Measurements from ENCODE around the gene CLMP.

Gene CLMP

GRCh38 chr11:123235656-123236261 lies 40.7 kb upstream of the CLMP start:
- TF ChIP-seq CTCF (IDR thresholded peaks at IDR 0.05; ENCODE audit: borderline replicate concordance, insufficient read depth, low read depth, low read length) = no peak
- H3K4me3 ChIP-seq (ENCODE audit: low read depth, low read length) = no peak overlapping the region

GRCh38 chr11:123235117-123235655 lies 40.1 kb upstream of the CLMP start:
- peak; percentile 55 for TF ChIP-seq CTCF (IDR thresholded peaks at IDR 0.05; ENCODE audit: borderline replicate concordance, insufficient read depth, low read depth, low read length)
- H3K4me3 ChIP-seq (ENCODE audit: low read depth, low read length) = no peak overlapping the region

- no peak for TF ChIP-seq CTCF (IDR thresholded peaks at IDR 0.05; ENCODE audit: borderline replicate concordance, insufficient read depth, low read depth, low read length)
- H3K4me3 ChIP-seq (ENCODE audit: low read depth, low read length) = no peak overlapping the region
Measured at GRCh38 chr11:123233975-123234334, 38.9 kb upstream of the CLMP start.

DNA sequence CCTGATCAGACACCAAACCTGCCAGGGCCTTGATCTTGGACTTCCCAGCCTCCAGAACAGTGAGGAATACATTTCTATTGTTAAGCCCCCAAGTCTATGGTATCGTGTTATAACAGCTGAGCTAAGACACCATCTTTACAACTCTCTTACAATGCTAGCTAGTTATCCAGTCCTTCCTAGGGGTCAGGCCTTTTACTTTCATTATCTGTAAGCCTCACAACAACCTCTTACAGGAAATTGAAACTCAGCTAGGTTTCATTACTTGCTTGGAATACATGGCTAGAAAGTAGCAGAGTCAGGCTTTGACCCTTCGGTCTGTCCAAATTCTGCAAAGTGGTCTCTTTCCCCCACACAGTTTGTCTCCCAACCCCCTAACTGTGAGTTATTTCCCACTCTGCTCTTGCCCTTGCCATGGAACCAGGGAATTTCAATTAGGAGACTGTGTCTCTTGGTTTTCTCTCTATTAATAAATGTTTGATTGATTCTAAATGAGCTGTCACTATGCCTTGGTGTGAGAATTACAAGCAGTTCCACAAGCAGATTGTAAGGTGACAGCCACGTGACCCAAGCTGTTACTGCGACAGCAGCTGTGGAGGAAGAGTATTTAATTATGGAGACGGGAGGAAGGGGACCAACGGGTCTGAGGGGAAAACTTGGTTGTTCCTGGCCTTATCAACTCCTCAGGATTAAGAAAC lies 38.4 kb upstream of the CLMP start:
- no peak overlapping the region for H3K4me3 ChIP-seq (ENCODE audit: low read depth, low read length)
- TF ChIP-seq CTCF (IDR thresholded peaks at IDR 0.05; ENCODE audit: borderline replicate concordance, insufficient read depth, low read depth, low read length) = no peak

DNA sequence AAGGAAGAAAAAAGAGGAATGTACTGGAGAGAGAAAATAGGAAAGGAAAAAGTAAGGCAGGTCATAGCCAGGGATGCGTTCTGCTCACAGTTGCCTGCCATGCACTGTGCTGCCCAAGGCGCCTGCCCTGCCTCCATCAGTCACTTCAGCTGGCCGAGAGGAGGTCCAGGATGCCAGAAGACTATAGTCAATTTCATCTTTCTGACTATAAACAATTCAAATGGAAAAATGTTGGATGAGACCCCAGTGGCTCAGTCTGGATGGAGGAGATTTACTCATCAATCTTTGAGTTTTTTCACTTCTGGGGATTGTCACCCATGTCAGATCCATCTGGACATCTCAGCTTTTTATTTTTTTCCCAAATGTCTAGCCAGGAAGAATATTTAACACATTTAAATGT lies 36.7 kb upstream of the CLMP start:
- H3K4me3 ChIP-seq (ENCODE audit: low read depth, low read length) = no peak overlapping the region
- TF ChIP-seq CTCF (IDR thresholded peaks at IDR 0.05; ENCODE audit: borderline replicate concordance, insufficient read depth, low read depth, low read length) = no peak

- no peak overlapping the region for H3K4me3 ChIP-seq (ENCODE audit: low read depth, low read length)
- no peak for TF ChIP-seq CTCF (IDR thresholded peaks at IDR 0.05; ENCODE audit: borderline replicate concordance, insufficient read depth, low read depth, low read length)
Measured at GRCh38 chr11:123231256-123231655, 36.2 kb upstream of the CLMP start.

DNA sequence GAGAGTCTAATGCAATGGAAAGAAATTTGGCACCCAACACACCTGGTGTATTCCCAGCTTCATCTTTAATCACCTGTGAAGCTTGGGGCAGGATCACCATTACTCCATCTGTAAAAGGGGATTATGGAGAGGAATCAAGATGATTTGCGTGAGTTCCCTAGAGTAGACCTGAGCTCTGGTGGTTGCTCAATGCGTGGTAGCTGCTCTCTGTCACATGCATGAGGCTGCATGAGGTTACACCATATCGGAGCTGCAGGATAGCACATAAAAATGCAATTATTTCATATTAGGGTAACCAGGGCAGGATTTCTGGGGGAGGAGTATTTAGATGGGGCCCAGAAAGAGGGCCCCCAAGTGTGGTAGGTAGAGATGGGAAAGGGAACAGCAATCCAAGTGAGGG lies 35.3 kb upstream of the CLMP start:
- no peak for TF ChIP-seq CTCF (IDR thresholded peaks at IDR 0.05; ENCODE audit: borderline replicate concordance, insufficient read depth, low read depth, low read length)
- H3K4me3 ChIP-seq (ENCODE audit: low read depth, low read length) = no peak overlapping the region
